HG03439 (cell line): ENCODE results near the gene SLC7A11.
"Not testable (repeated sequence)": the region's sequence is repeated elsewhere in the genome, so short reads cannot be mapped to it uniquely, and the experiment has no call there.

Experiments used
- ATAC-seq: cut with Tn5 transposase; IDR thresholded peaks from one replicate; pipeline ENCODE4 v1.9.1; 2021; ENCODE audit warnings: mild to moderate bottlenecking, moderate library complexity; ENCODE audit not compliant: unreplicated experiment

Gene SLC7A11

DNA sequence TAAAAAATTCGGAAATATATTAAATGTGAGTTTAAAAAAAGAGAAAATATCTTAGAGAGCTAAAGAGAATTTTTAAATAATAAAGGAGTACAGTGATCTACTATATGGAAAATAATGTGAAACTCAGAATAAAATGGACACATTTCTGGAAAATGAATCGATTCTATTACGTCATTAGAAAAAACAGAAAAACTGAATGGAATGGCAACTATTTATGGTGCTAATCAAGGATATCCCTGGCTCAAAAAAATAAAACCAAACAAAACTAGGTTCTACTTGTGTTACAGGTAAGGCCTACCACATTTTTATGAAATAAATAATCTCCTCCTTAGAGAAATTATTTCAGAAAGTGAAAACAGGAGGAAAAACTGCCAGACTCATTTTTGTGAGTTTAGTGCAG is 5.5 kb upstream of the SLC7A11 start:
- no peak for ATAC-seq

DNA sequence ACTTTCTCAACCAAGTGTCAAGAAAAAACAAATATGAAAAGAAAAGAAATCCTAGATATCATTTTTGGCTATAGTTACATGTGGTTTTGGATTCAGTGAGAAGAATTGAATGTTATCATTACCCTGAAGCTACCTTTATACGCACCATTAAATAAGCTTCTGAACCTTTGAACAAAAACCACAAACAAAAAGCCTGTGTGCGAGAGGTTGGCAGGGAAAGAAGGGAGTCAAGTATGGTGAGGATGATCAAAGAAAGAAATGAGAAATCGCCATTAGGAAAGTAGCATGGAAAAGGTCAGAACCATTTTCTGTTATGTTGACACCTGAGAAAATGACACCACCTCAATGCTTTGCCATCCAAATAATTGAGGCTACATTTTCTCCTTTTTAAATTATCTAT is 1.2 kb upstream of the SLC7A11 start:
- no peak for ATAC-seq

DNA sequence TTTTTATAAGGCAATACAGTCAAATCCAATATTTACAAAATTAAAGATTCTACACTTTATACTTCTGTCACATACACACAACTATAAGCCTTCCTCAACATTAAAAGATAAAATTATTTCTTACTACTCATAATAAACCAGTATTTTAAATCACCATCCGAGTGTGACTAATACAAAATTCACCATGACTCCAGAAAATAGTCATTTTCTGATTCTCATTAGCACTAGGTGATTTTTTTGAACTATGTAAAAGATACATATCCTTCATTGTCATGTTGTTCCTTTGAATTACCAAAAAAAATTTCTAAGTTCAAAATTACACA is 646 bp upstream of the SLC7A11 start:
- no peak for ATAC-seq

DNA sequence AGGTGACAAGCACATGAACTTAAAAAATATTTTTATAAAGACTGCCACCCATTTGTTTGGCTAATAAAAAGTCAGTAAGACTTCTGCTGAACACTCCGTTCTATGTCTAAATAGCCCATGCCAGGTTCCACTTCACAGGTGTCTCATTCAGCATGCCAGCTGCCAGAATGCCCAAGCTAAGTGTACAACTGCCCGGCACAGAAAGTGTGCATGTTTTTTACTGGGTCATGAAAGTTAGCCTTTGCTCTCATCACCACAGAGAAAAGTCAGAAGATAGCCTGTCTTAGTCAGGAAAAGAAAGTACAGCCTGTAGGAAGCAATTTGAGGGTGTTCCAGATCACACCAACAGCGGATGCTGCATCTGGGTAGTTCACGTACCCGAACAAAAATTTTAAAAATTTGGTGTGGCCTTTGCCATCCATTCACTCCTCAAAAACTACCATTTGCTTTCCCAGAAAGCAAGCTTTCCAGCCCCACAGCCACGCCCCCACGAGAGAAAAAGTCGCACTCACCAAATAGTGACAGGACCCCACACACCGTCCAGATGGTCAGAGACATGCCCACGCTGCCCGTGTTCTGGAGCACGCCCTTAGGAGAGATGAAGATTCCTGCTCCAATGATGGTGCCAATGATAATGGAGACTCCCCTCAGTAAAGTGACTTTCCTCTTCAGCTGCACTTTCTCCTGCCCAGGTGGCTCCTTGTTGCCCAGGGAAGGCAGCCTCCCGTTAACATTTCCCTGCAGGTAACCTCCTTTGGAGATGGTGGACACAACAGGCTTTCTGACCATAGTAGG is 671 bp downstream of the SLC7A11 start:
- peak; percentile 1 for ATAC-seq

DNA sequence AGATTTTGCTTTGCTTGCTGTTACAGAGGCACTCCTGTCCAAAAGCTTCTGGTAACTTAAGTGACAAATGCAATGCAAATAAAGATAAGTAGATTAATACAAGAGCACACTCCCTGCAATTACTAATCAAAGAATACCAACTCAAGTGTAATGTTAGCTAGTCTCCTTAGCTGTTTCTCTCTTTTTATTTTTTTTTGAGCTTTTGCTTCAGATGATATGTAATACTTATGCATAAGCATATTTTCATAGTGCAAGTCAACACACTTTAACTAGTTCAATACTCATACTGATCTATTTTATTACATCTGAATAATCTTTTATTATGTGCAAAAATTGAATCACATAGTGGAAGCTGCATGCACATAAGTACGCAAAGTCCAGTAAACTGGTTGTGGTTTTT is 2.7 kb downstream of the SLC7A11 start:
- no peak for ATAC-seq

DNA sequence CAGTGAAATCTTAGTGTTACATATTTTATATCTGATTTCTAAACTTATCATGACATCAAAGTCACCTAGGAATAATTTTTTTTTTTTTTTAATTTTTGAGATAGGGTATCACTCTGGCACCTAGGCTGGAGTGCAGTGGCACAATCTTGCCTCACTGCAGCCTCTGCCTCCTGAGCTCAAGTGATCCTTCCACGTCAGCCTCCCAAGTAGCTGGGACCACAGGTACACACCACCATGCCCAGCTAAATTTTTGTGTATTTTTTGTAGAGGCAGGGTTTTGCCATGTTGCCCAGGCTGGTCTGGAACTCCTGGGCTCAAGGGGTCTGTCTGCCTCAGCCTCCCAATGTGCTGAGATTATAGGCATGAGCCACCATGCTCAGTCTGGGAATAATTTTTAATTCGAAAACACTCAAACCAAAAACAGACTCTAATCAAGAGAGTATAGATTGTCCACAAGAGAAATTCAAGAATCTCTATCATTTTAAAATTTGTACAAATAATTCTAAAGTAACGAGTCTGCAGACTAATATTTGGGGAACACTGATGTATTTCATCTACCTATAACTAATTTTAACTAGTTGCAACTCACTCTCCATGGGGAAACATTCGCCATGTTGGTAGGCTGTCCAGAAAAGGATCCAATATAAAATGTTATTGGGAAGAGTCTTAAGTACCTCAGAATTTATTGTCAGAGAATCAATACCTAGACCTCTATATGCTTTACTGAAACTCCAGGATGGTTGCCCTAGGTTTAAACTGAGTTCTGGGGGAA is 3.4 kb downstream of the SLC7A11 start:
- no peak for ATAC-seq

DNA sequence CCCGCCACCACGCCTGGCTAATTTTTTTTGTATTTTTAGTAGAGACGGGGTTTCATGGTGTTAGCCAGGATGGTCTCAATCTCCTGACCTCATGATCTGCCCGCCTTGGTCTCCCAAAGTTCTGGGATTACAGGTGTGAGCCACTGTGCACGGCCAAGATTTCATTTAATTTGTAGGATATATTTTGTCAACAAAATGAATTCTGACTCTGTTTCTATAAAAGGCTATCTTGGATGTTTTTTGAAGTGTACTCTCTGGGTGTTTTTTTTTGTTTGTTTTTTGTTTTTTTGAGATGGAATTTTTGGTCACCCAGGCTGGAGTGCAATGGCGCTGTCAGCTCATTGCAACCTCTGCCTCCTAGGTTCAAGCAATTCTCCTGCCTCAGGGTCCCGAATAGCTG is 5.0 kb downstream of the SLC7A11 start:
- ATAC-seq: not testable (repeated sequence)

DNA sequence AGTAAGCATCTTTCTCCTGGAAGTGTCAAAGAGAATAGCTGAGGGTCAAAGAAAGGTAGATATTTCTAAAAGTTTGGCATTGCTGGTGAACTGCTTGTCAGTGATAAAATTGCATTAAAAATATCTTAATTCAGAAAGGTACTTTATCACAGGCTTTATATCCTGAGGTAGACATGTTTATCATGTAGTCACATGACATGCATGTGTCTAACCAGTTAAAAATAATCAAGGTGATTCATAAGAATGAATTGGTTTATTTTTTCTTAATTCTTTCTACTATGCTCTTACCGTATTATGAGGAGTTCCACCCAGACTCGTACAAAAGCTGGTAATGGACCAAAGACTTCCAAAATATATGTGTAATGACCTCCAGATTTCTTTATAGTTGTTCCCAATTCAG is 6.1 kb downstream of the SLC7A11 start:
- ATAC-seq: no peak

DNA sequence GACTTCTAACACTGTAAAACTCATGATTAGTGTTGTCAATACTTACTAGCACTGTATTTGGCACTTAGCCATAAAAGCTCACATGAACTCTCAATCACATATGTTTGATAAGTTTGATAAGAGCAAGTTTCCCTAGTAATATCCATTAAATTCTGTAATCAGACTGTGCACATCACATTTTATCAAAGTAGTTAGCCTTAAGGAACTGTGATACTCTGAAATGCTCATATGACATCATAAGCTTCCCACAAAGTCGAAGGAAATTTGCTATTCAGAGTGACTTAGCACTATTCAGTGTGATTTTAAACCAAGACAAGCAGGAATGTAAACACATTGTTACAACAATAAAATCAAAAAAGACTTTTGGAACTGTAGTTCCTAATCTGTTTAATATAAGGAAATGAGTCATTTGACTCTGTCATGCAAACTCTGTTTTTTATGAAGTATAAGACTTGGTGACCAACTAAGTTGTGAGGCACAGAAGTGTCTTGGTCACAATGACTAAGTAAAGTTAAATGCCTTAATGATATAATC is 6.7 kb downstream of the SLC7A11 start:
- peak; percentile 39 for ATAC-seq

DNA sequence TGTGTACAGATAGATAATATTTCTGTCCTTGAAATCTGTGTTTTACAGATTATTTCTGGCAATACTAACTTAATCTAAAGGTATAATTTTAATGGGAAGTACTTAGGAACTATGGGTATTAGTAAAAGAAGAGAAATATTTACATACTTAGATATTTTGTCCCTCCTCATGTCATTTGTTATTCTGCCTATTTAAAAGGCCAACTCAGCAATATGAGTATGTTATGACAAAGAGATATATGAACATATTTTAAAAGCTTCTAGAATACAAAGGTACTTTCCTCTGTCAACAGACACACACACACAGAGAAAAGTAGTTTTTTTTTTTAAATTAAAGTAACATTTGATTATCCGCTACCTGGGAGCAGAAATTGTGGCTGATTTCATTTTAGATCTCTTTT is 7.9 kb downstream of the SLC7A11 start:
- no peak for ATAC-seq

DNA sequence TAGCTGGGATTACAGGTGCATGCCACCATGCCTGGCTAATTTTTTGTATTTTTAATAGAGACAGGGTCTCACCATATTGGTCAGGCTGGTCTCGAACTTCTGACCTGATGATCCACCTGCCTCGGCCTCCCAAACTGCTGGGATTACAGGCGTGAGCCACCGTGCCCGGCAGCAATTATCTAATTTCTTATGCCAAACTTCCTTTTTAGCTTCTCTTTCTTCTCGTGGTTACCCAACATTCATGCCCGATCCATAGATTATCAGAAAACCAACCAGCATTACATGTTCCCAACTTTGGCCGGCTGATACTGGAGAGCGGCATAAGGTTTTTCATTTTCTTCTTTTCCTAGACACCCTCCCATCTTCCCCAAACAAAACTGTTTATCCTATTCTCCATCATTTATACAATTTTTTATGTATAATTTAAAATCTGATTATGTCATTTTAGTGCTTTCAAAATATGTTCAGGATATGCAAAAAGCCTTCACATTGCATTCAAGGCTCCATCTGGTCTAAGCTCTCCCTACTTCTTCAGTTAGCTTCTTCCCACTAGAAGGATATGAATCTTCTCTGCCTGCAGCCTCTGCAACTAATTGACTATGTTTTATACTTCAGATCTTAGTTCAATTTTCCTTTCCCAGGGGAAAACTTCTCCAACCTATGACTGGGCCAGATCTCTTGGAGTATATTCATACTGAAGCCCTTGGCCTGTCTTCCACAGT is 8.7 kb downstream of the SLC7A11 start:
- no peak for ATAC-seq

DNA sequence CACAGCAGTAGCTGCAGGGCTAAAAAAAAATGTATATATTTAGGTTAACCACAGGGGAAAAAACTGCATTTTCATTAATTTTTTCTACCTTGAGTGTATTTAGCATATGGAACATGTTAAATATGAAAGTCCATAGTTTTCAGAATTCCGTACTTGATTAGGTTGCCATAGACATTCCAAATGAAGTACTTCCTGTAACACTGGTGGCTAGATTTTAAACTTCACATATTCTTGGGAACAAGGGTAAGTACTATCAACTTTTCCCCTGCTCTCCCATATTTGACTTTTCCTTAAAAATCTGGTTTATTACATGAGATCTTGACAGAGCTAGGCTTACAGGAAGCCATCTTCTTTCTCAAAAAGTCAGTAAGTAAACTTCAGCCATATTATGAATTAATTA is 9.8 kb downstream of the SLC7A11 start:
- ATAC-seq: no peak

DNA sequence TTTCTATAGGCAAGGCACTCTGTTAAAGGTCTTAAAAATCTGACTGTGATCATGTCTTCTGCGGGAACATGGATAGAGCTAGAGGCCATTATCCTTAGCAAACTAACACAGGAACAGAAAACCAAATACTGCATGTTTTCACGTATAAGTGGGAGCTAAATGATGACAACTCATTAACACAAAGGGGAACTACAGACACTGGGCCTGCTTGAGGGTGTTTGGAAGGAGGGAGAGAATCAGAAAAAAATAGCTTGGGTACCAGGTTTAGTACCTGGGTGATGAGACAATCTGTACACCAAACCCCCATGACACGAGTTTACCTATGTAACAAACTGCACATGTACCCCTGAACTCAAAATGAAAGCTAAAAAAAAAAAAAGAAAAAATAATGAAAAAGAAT is 12.1 kb downstream of the SLC7A11 start:
- ATAC-seq: no peak

DNA sequence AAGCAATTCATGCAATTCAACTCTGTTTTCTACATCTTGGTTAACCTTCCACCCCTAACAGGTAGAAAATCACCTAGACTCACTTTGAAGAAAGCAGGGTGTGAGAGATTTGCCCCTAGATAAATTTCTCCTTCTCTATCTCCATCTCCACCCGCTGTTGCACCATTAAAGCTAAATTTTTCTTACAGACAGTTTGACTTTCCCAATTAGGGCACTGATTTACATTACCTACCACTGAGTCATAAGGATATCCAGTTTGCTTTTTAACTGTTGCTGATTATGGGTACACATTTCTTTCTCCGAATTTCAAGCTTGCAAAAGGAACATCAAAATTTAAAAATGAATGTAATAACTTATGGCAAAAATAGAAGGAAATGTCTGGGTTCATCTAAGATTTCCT is 13.0 kb downstream of the SLC7A11 start:
- no peak for ATAC-seq

DNA sequence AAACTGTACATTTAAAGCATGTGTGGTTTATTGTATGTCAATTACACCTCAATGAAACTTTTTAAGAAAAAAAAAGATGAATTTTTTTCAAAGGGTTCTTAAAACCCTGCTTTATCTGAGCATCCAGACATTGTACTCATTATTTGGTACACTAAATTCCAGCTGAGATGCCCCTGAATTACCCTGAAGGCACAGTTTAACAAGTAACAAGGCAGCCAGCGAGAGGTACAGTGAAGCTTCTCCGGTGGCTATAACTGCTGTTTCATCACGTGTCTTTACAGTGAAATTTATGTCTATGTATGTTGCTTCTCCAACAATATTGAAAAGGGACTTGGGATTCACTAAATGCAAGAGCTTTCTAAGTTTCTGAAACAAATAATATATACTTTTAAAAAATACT is 15.8 kb downstream of the SLC7A11 start:
- ATAC-seq: no peak

DNA sequence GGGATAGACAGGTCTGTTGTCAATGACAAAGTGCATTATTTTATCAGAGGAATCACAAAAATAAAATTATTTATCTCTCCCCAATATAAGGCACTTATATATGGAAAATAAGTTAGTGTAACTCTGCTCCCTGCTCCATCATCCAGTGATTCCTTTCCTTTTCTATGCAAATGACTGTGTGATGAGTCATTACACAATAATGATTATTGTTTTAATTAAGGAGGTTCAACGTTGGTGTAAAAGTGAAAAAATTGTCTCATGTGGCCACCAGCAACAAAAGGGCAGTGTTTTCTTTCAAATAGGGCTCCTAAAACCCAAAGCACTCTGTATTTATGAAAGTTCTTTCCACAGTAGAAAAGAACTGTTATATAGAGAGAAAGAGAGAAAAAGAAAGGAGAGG is 16.7 kb downstream of the SLC7A11 start:
- no peak for ATAC-seq

DNA sequence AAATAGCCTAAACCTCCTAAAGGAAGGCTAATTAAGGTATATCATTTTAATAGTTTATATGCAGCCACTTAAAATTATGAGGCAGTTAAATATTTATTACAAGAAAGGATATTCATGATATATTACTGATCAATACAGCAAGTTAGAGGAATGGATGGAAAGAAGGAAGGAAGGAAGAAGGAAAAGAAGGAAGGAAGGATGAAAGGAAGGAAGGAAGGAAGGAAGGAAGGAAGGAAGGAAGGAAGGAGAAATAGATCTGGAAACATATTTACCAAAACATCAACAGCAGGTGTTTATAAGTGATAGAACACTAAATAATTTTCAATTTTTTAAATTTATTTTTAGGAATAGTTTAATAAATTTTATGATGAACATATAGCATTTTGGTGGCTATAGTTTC is 17.5 kb downstream of the SLC7A11 start:
- no peak for ATAC-seq

DNA sequence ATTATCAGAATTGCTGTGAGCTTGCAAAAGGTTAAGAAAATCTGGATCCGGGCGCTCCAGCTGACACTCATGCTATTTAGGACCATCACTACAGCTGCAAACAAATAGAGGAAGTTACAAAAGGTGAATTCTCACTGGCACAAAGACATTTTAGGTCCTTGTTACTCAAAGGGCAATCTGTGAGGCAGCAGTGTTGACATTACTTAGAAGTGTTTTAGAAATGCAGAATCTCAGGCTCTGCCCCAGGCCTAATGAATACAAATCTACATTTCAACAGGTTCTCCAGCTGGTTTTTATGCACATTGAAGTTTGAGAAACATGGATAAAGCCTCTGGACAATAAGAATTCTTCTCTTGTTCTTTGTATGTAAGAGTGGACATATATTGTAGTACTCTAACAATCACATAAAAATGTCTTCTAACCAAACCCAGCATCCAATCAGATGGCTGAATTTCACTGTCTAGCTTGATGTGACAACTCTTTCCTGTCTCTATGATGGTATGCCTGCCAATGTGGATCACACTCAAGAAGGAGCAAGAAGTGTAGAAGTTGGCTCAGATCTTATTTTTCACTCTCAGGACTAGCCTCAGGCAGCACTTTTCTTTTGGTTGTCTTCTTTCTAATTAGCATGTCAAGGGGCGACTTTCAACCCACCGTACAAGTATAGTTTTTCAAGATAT is 18.8 kb downstream of the SLC7A11 start:
- ATAC-seq: no peak

DNA sequence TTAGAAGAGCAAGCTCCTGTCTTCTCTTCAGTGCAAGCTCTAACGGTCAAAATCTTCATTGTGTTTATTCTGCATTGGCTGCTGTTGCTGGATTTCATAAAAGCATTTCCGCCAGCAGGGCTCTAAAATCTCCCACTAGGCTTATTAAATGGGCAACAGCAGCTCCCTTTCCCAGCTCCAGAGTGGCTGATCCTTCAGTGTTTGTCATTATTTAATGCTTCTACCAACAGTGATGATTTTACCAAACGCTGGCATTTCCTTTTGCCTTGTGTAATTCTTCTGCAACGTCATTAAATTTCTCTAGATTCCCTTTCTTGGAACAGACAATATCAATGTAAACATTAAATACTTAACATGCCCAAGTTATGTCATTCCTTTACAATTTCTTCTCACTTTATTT is 20.1 kb downstream of the SLC7A11 start:
- no peak for ATAC-seq

DNA sequence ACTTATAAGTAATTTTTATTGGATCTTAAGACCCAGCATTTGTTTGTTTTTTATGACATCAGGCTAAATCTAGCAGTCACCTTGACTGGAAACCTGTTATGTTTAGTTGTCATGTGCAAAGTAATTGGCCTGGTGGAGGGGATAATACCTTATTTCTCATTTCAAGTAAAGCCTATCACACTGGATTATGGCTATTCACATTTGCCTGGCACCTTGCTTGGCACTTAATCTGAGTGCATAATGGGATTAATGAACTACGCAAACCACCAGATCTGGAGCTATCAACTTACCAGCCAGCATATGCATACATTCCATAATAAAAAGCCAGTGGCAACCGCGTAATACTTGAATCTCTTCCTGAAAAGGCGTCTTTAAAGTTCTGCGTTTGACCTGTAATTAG is 23.2 kb downstream of the SLC7A11 start:
- ATAC-seq: no peak

DNA sequence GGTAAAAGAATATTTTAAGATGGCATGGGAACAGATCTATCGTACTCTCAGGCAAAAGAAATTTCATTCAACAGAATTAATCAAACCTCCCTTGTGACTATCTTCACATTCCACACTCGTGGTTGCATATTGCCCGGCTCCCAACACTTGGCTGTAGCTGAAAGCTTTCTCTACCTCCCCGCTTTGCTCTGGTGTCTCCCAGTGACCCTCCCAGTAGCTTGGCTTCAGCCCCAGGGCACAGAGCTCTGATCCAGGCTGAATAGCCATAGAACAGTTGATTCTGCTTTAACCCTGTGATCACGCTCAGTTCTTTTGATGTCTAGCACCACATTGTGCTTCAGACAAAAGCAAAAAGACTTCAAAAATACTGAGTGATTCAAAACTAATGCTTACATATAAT is 24.6 kb downstream of the SLC7A11 start:
- no peak for ATAC-seq
